ENCODE measurements around the gene TRIB2. TPM values are rescaled to one million over a fixed set of nuclear protein-coding genes. Genes with fewer than 3 reads are reported as not detected.

The TRIB2 gene
- total RNA-seq, 1 donor, result 28.9 TPM

DNA sequence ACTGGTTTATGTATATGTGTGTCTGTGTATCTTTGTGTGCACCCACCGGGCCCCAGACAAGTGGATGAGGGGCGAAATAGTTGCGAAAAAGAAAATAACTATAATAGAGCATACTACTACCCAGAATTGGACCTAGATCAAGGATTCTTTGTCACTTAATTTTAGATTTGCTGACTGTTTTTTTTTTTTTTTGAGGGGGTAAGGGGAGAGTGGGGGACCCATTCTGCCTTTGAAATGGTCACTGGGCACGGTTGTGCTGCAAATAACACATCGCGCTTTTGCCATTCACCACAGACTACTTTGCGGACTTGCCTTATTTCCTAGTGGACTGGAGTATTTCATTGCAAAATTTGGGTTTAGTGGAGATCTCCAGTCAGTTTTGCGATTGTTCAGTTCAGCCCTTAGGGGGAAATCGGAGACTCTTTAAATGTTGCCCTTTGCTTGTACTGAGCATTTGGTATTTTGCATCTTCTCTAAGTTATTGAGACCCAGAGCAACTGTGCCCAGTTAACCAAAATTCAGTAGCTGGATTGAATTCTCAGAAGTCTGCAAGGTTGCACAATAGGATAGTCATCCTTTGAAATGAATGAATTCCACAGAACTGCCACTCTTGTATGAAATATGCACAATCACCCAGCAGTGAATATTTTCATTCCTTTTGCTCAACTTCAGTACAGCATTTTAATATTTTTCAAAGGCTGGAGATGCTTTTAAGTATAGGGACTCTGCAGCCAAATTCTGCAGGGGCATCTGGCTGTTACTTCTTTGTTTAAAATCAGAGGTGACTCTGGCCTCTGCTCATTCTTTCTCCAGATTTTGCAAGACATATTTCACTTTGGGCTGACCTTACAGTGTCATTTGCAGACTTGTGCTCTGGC is 2.9 kb downstream of the TRIB2 start:
- peak overlapping the region; percentile 93 for H3K4me3 ChIP-seq (ENCODE audit: low read depth, low read length)
- TF ChIP-seq, protein P1, sequence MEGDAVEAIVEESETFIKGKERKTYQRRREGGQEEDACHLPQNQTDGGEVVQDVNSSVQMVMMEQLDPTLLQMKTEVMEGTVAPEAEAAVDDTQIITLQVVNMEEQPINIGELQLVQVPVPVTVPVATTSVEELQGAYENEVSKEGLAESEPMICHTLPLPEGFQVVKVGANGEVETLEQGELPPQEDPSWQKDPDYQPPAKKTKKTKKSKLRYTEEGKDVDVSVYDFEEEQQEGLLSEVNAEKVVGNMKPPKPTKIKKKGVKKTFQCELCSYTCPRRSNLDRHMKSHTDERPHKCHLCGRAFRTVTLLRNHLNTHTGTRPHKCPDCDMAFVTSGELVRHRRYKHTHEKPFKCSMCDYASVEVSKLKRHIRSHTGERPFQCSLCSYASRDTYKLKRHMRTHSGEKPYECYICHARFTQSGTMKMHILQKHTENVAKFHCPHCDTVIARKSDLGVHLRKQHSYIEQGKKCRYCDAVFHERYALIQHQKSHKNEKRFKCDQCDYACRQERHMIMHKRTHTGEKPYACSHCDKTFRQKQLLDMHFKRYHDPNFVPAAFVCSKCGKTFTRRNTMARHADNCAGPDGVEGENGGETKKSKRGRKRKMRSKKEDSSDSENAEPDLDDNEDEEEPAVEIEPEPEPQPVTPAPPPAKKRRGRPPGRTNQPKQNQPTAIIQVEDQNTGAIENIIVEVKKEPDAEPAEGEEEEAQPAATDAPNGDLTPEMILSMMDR (IDR thresholded peaks at IDR 0.05; ENCODE audit: insufficient read depth, low read depth, low read length), result no peak
- DNase-seq (ENCODE audit: low read depth), result peak; percentile 70

DNA sequence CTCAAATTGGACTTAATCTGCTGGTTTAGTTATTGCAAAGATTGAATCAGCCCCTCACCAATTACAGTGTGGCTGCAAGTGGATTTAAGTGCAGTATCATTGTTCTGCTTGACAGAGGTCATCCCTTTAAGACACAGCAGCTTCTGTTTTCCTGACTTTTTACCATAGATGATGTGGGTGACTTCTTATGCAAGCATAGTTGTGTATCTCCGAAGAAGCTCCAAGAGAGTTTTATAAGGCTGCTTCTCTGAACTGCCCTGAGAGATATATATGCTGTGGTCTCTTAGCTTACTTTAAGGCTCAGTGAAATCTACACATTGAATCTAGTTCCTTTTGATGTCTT is 3.5 kb downstream of the TRIB2 start:
- peak overlapping the region; percentile 93 for H3K4me3 ChIP-seq (ENCODE audit: low read depth, low read length)
- peak; percentile 85 for DNase-seq (ENCODE audit: low read depth)
- TF ChIP-seq, protein P1 (IDR thresholded peaks at IDR 0.05; ENCODE audit: insufficient read depth, low read depth, low read length), result no peak

DNA sequence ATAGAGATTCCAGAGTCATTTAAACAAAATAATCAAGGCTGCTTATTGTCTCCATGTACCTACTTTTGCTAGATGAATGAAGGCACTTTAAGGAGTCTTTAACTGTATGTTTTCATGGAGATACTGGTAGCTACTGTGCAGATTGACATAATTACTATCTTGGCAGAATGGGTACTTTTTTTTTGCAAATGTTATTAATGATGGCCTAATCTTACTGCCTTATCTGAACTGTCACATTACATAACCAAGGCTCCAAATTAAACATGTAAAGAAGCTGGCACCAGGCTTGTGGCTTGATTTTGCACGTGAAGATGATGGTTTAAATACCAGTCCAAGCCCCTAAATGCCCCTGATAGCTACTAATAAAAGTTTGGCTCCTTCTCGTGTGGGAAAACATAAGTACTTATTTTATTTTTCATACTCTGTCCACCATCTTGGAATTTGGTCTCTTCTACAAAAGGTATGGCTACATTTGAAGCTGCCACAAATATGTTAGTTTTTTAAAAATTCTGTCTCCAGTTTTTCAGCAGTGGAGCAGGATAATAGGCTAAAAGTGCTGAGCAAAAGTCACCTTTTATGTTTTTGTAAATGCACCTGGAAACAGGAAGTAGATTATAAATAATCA is 4.1 kb downstream of the TRIB2 start:
- peak; percentile 28 for DNase-seq (ENCODE audit: low read depth)
- TF ChIP-seq, protein P1 (IDR thresholded peaks at IDR 0.05; ENCODE audit: insufficient read depth, low read depth, low read length), result no peak
- peak overlapping the region; percentile 93 for H3K4me3 ChIP-seq (ENCODE audit: low read depth, low read length)

DNA sequence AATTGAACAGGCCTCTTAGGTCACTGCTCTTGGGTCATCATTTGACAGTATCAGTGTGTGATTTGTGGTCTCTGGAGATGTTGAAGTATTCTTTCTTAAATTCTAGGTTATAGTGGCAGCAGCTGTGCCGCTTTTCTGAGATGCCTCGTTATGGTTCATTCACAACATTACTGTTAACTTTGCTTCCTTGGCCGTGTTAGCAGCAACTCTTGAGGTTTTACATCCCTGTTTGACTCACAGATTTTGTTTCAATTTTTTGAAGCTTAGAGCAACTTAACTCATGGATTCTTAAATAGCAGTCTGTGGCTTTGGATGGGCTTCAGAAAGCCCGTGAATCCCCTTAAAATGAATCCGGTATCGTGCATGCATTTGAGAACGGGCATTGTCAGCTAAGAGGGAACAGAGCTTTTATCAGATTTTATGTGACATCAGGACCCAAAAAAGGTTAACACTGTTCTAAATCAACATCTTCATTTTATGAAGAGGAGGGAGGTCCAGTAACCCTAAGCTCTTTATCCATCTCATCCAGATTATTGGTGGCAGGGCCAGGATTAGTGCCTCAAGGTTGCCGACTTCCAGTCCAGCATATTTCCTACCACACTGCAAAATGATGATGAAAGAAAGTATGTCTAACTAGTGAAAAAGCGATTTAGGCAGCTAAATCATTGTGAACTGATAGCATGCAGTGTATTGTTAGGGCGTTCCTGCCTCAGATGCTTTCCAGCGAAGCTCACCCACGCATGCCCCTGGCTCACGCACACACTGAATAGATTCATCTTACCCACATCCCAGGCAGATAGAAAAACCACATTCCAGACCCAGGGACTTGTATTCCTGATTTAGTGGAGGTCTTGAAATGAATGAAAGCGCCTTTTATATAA is 5.1 kb downstream of the TRIB2 start:
- TF ChIP-seq, protein P1 (IDR thresholded peaks at IDR 0.05; ENCODE audit: insufficient read depth, low read depth, low read length), result no peak
- H3K4me3 ChIP-seq (ENCODE audit: low read depth, low read length), result peak overlapping the region; percentile 93
- peak; percentile 32 for DNase-seq (ENCODE audit: low read depth)

DNA sequence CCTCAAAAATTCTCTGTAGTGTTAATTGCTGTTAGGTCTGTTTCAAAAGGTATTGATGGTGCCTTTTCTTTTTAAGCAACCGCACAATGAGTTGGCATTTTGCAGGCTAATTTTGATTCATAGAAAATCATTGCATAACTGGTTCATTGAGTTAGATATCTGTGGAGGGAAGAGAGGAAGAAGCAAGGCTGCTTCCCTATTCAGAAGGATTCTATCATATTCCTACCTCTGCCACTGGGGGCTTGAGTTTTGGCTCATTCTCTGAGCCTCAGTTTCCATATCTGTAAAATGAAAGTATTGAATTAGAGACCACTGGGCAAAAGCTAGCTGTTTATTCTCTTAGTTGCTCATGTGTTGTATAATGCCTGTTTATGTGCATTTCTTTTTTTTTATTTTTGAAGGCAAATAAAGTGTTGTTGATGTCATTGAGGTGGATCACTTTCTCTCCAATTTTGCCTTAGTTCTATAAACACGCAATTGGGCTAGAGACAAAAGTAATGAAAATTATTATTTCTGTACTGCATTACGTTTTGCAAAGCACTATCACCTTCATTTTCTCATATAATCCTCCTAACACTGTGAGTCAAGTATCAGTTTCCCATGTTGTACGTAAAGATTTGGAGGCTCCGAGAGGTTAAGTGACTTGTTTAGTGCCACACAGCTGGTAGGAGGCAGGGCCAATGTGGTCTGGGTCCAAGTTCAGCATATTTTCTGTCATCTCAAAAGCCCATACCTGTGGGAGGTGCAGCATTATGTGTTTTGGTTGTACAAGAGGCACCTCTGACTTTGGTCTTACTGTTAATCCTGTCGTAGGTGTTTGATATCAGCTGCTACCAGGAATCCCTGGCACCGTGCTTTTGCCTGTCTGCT is 5.9 kb downstream of the TRIB2 start:
- H3K4me3 ChIP-seq (ENCODE audit: low read depth, low read length), result no peak overlapping the region
- no peak for DNase-seq (ENCODE audit: low read depth)
- TF ChIP-seq, protein P1 (IDR thresholded peaks at IDR 0.05; ENCODE audit: insufficient read depth, low read depth, low read length), result no peak
